ENCODE results near the gene PRKAR1B. TPM values are rescaled to one million over a fixed set of nuclear protein-coding genes. Genes with fewer than 3 reads are reported as not detected.

Gene PRKAR1B
- total RNA-seq, 4 donors from 2014 or later: 1.2 to 12.5 (median 3.6) TPM

- Histone ChIP-seq H3K27me3 (no peaks in the 10 kb centered on the region), H3K27ac (no peak overlapping the region), H3K4me1 (peaks cover 9 to 11% of the 10 kb centered on the region in 2 donors), H3K36me3 (peaks cover 0 to 15% of the 10 kb centered on the region in 2 donors), H3K4me3 (no peak overlapping the region), H3K9me3 (no peaks in the 10 kb centered on the region)
- in situ Hi-C loops (cut with MboI; ENCODE audit: low sequenced_read_pairs in 4 of 4) (no loop called here), intact Hi-C loops (cut with DNase I; ENCODE audit: low total_unique reads) (no loop called here)
- TF ChIP-seq POLR2A (IDR thresholded peaks at IDR 0.05): no peak
- no peak for TF ChIP-seq CTCF (IDR thresholded peaks at IDR 0.05 in 4 of 5, conservative IDR thresholded peaks at IDR 0.05 in 1 of 5)
- no peak for DNase-seq
- ATAC-seq: no peak
Measured at GRCh38 chr7:742791-743190, 15.7 kb upstream of the PRKAR1B start.

GRCh38 chr7:741850-742249, 14.8 kb upstream of the PRKAR1B start:
- no peaks in the 10 kb centered on the region for H3K27me3 ChIP-seq
- in situ Hi-C loops (cut with MboI; ENCODE audit: low sequenced_read_pairs in 4 of 4) (no loop called here), intact Hi-C loops (cut with DNase I; ENCODE audit: low total_unique reads) (no loop called here)
- H3K36me3 ChIP-seq: peaks cover 0 to 15% of the 10 kb centered on the region in 2 donors
- ATAC-seq (no peak), DNase-seq (no peak)
- TF ChIP-seq POLR2A (IDR thresholded peaks at IDR 0.05) (no peak), CTCF (IDR thresholded peaks at IDR 0.05 in 4 of 5, conservative IDR thresholded peaks at IDR 0.05 in 1 of 5) (no peak)
- no peak overlapping the region for H3K4me3 ChIP-seq
- no peaks in the 10 kb centered on the region for H3K9me3 ChIP-seq
- no peak overlapping the region for H3K27ac ChIP-seq
- H3K4me1 ChIP-seq: peaks cover 9 to 12% of the 10 kb centered on the region in 2 donors

- no peaks in the 10 kb centered on the region for H3K9me3 ChIP-seq
- in situ Hi-C loops (cut with MboI; ENCODE audit: low sequenced_read_pairs in 4 of 4): no loop called here
- no peak overlapping the region for H3K4me3 ChIP-seq
- intact Hi-C loops (cut with DNase I; ENCODE audit: low total_unique reads): no loop called here
- no peak for TF ChIP-seq CTCF (IDR thresholded peaks at IDR 0.05 in 4 of 5, conservative IDR thresholded peaks at IDR 0.05 in 1 of 5)
- no peak for TF ChIP-seq POLR2A (IDR thresholded peaks at IDR 0.05)
- H3K4me1 ChIP-seq: peaks cover 9 to 12% of the 10 kb centered on the region in 2 donors
- H3K36me3 ChIP-seq: peaks cover 0 to 15% of the 10 kb centered on the region in 2 donors
- ATAC-seq (no peak), DNase-seq (no peak)
- H3K27me3 ChIP-seq: no peaks in the 10 kb centered on the region
- no peak overlapping the region for H3K27ac ChIP-seq
Measured at GRCh38 chr7:741191-741671, 14.2 kb upstream of the PRKAR1B start.

DNA sequence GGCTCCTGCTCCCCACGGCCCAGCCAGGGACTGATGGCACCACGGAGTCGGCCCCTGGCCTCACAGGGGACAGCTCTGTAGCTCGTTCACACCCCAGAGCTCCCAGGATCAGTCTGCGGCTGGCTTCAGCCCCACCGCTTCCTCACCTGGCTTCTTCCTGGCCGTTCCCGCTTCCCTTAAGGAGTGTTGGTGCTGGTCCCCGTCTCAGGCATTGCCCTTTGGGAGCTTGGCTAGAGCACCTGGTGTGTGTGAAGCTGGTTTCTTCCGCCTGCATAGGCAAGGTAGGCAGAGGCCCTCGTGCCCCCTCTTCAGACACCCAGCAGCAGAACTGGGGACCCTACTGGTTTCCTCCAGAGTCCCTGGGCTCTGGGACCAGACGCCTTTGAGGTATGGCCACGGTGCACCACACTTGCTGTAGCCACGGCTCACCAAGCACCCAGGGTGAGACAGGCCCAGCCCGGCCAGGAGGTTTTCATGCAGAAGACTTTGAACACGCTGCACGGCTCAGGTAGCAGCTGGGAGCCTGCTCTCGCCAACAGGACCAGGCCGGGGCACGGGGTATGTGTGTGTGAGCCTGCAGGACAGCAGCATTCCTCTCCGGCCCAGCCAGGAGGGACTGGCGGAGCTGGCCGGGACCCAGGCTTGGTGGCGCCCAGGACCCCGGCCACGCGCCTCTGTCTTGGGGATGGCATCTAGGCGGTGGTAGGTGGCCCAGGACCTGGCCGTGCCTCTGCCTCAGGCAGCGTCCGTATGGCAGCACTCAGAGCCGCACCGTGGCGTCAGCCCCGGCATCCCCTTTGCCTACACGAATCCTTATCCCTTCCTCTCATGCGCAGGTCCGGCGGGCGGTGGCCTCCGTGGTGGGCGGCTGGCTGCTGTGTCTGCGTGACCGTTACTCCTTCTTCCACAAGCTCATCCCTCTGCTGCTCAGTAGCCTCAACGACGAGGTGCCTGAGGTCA, 13.2 kb upstream of the PRKAR1B start:
- ATAC-seq (no peak), DNase-seq (no peak)
- peaks cover 9 to 12% of the 10 kb centered on the region in 2 donors for H3K4me1 ChIP-seq
- H3K36me3 ChIP-seq: peaks cover 0 to 15% of the 10 kb centered on the region in 2 donors
- in situ Hi-C loops (cut with MboI; ENCODE audit: low sequenced_read_pairs in 4 of 4) (loop anchor here in 1 of 4 donors (10.0 kb wide), 1 partner anchor 415 kb away; no protein-coding TSS in a partner anchor), intact Hi-C loops (cut with DNase I; ENCODE audit: low total_unique reads) (no loop called here)
- H3K27ac ChIP-seq: no peak overlapping the region
- no peak overlapping the region for H3K4me3 ChIP-seq
- TF ChIP-seq CTCF (IDR thresholded peaks at IDR 0.05 in 4 of 5, conservative IDR thresholded peaks at IDR 0.05 in 1 of 5) (no peak), POLR2A (IDR thresholded peaks at IDR 0.05) (no peak)
- H3K27me3 ChIP-seq: no peaks in the 10 kb centered on the region
- H3K9me3 ChIP-seq: no peaks in the 10 kb centered on the region

Data from gastrocnemius medialis (tissue), 4 donors.